ENCODE results near the gene C2CD3.

The C2CD3 gene

GRCh38 chr11:74159642-74160041 lies 11.2 kb downstream of the C2CD3 start:
- DNase-seq: no peak
- H3K4me3 ChIP-seq (ENCODE audit: low read depth, low read length): no peak overlapping the region
- TF ChIP-seq CTCF (IDR thresholded peaks at IDR 0.05; ENCODE audit: low read depth, low read length): no peak
- peaks cover 48% of the 10 kb centered on the region for H3K36me3 ChIP-seq
- no peak overlapping the region for H3K27ac ChIP-seq
- no peaks in the 10 kb centered on the region for H3K27me3 ChIP-seq (ENCODE audit: insufficient read depth, low read depth, severe bottlenecking)
- H3K9me3 ChIP-seq (ENCODE audit: severe bottlenecking): no peaks in the 10 kb centered on the region

- Histone ChIP-seq H3K4me3 (ENCODE audit: low read depth, low read length) (no peak overlapping the region), H3K9me3 (ENCODE audit: severe bottlenecking) (no peaks in the 10 kb centered on the region), H3K27me3 (ENCODE audit: insufficient read depth, low read depth, severe bottlenecking) (no peaks in the 10 kb centered on the region), H3K27ac (no peak overlapping the region), H3K36me3 (peaks cover 26% of the 10 kb centered on the region)
- no peak for DNase-seq
- TF ChIP-seq CTCF (IDR thresholded peaks at IDR 0.05; ENCODE audit: low read depth, low read length): no peak
Measured at GRCh38 chr11:74157169-74157568, 13.6 kb downstream of the C2CD3 start.

GRCh38 chr11:74154620-74155281 lies 16.1 kb downstream of the C2CD3 start:
- H3K27me3 ChIP-seq (ENCODE audit: insufficient read depth, low read depth, severe bottlenecking): no peaks in the 10 kb centered on the region
- no peak for DNase-seq
- no peak for TF ChIP-seq CTCF (IDR thresholded peaks at IDR 0.05; ENCODE audit: low read depth, low read length)
- no peaks in the 10 kb centered on the region for H3K9me3 ChIP-seq (ENCODE audit: severe bottlenecking)
- no peak overlapping the region for H3K27ac ChIP-seq
- no peak overlapping the region for H3K4me3 ChIP-seq (ENCODE audit: low read depth, low read length)
- H3K36me3 ChIP-seq: peaks cover 11% of the 10 kb centered on the region

GRCh38 chr11:74153224-74153623 lies 17.6 kb downstream of the C2CD3 start:
- H3K27me3 ChIP-seq (ENCODE audit: insufficient read depth, low read depth, severe bottlenecking): no peaks in the 10 kb centered on the region

GRCh38 chr11:74147199-74147929 lies 23.4 kb downstream of the C2CD3 start:
- H3K27ac ChIP-seq: no peak overlapping the region
- DNase-seq: no peak
- H3K36me3 ChIP-seq: no peaks in the 10 kb centered on the region
- no peaks in the 10 kb centered on the region for H3K9me3 ChIP-seq (ENCODE audit: severe bottlenecking)
- no peak for TF ChIP-seq CTCF (IDR thresholded peaks at IDR 0.05; ENCODE audit: low read depth, low read length)
- no peaks in the 10 kb centered on the region for H3K27me3 ChIP-seq (ENCODE audit: insufficient read depth, low read depth, severe bottlenecking)
- no peak overlapping the region for H3K4me3 ChIP-seq (ENCODE audit: low read depth, low read length)

More at GRCh38 chr11:74153224-74153623, 17.6 kb downstream of the C2CD3 start:
- H3K9me3 ChIP-seq (ENCODE audit: severe bottlenecking): no peaks in the 10 kb centered on the region
- no peak overlapping the region for H3K27ac ChIP-seq
- DNase-seq: no peak
- H3K36me3 ChIP-seq: peaks cover 5% of the 10 kb centered on the region
- no peak for TF ChIP-seq CTCF (IDR thresholded peaks at IDR 0.05; ENCODE audit: low read depth, low read length)
- H3K4me3 ChIP-seq (ENCODE audit: low read depth, low read length): no peak overlapping the region
